Stimulated activated CD4-positive, alpha-beta T cell treated with anti-CD3 and anti-CD28 coated beads, Interleukin-2, amount 100 ng/mL, for 24 hours (primary cell): ENCODE measurements around the gene FIGNL1.

Experiments
- DNase-seq, 2 donors: peaks; one replicate each; pipeline ENCODE4 v3.0.0-alpha.2; 2020

FIGNL1 gene, protein sequence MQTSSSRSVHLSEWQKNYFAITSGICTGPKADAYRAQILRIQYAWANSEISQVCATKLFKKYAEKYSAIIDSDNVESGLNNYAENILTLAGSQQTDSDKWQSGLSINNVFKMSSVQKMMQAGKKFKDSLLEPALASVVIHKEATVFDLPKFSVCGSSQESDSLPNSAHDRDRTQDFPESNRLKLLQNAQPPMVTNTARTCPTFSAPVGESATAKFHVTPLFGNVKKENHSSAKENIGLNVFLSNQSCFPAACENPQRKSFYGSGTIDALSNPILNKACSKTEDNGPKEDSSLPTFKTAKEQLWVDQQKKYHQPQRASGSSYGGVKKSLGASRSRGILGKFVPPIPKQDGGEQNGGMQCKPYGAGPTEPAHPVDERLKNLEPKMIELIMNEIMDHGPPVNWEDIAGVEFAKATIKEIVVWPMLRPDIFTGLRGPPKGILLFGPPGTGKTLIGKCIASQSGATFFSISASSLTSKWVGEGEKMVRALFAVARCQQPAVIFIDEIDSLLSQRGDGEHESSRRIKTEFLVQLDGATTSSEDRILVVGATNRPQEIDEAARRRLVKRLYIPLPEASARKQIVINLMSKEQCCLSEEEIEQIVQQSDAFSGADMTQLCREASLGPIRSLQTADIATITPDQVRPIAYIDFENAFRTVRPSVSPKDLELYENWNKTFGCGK

DNA sequence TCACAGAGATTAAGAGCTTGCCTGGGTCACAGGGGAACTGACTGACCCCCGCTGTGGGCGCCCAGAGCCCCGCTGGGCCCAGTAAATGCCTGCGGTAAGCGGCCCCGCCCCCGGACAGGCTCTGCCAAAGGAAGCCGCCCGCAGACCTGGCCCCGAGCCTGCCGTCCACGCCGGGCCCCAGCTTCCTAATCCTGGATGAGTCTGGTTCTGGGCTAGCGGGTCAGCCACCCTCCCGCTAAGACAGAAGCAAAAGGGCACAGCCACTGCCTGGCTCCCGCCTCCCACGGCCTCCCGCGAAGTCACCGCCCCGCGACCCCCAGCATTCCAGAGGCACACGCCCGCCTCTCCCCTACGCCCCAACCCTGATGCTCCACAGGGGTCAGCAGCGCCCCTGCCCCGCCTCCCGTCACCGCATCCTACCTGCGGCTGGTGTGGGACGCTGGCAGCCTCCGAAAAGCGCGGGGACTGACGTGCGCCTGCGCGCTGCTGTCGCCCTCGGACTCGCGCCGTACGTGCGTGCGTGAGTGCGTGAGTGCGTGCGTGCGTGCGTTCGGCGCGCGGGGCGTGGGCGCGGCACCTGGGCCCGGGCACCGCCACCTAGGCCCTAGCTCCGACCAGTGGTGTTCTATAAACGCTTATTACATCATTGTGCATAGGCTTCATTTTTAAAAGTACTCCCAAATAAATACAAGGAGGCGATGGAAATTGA is at the start of gene FIGNL1:
TSS of gene FIGNL1 (minus strand) at position 470 of the 709 bp plus-strand sequence. CDS start 3,063 bp downstream, outside the sequence.
- DNase-seq, result peak; percentile 84 to 88

DNA sequence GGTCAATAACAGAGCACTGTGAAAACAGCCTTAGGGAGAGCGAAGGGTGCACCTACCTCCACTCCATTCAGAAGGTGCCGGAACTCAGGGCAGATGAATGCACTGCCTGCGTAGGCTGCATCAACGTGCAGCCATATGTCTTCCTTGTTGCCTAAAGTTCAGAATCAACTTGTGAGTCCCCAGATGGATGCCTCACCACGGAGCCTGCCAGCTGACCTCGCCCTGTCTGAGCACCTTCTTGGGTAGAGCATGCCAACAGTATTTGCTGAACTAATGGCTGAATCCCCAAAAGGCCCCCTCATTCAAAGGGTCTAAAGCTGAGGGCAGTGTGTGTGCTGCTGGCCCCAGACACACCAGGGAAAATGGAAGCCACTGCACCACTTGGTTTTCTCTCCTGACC is 48.9 kb upstream of the FIGNL1 start:
- no peak for DNase-seq

DNA sequence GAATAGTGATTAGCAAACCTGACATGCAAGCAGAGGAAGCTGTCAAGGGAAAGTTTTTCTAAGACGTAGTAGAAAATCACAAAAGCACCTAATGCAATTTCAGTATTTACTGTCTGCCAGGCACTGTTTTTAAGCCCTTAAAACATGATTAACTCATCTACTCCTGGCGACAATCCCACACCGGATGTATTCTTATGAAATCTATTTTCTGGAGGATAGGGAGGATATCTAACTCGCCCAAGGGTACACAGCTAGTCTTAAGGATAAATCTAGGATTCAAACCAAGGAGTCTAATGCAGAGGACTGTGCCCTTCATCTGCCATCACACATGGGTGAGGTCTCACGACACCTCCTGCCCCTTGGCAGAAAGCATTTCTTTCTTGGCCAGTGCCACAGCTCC is 47.8 kb upstream of the FIGNL1 start:
- no peak for DNase-seq

DNA sequence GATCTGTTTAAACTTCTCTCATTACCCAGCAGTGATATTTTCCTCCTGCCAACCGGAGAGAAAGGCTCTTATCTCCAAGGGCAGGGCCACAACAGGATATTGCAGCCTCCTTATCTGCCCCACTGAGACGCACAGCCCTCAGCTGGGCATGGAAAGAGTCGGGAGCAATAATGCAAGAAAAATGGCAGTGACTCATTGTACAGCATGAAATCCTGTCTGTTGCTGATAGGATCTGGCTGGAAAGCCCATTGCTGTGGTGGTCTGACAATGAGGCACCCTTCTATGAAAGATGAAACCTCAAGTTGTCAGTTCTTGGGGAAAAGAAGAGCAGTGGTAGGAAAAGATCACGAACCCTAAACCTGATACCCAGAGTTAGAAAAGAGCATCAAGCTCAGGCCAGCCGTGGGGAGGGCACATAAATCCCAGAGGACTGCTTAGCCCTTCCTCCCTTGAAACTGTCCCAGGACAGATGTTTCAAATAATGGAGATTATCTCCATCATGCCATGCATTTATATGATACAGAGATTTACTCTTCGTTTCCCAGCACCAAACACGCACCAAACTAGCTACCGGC is 47.0 kb upstream of the FIGNL1 start:
- no peak for DNase-seq

DNA sequence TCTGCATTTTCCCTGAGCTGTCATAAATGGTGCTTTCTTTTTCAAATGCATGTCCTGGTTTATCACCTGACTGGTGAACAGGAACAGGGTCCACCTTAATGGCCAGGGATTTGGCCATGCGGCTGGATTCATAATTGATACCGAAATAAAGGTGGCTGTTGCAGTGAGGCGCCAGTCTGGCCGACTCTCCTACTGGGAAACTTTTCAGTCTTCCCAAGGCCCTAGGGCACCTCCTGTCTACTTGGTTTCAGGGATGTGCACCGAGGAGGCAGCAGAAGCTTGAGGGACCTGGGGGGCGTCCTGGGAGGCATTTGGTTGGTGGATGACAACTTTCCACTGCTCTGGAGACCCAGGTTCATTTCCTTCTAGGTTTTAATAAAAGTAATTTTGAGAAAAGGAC is 46.4 kb upstream of the FIGNL1 start:
- no peak for DNase-seq

DNA sequence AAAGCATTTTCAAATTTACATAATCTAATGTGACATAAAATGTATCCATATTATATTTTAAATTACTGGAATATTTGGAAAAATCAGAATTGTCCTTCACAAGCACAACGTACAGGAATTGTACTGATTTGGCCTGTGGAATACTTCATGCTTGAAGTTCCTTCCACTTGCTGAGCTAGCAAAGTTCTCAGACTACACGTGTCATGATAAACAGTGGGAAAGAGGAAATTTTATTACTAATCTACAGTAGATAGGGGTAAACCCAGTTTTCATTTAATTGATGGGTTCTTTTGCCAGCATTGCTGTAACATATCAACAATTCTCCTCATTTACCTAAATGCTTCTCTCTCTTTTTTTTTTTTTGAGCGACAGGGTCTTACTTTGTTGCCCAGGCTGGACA is 45.6 kb upstream of the FIGNL1 start:
- DNase-seq, result no peak

DNA sequence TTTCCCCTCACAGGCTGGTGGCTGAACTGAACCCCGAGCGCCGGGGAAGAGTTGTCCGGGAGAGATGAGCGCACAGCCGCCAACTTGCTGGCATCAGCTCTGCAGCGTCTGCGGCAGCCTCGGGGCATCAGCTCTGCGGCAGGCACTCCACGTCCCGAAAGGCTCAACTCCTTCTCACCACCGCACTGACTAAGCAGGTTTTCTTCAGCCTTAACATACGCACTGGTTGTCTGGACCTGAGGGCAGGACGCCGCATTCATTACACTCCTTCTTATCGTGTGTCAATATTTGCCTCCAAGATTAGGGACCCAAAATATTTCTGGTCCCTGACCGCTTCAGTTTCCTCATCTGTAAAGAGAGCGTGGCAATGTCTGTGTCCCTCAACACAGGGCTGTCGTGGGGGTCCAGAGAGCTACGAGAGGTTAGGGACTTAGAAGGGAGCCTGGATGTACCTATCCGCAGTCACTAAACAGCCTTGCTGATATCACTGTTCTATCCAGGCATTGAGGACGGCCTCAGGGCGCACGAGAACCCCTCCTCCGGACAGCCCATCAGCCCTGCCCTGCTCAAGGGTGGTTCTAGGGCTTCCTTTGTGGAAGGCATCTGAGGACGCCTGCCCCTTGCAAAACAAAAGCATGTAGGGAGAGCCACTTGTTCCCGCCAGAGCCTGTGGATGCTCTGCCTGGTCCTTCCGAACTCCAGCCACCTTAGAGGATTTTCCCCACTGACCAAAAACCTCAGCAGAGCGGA is 42.8 kb upstream of the FIGNL1 start:
- DNase-seq, result no peak

DNA sequence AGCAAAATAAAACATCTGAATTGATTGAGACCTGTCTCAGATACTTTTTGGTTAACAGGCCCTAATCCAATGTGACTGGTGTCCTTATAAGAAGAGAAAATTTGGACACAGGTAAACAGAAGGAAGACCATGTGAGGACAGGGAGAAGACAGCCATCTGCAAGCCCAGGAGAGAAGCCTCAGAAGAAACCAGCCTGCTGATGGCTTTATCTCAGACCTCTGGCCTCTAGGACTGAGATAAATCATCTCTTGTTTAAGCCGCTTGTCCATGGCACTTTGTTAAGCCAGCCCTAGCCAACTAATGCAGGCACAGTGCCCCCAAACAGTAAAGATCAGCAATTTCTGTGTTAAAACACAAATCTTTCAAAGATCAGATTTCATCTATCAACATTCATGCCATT is 41.8 kb upstream of the FIGNL1 start:
- DNase-seq, result no peak

DNA sequence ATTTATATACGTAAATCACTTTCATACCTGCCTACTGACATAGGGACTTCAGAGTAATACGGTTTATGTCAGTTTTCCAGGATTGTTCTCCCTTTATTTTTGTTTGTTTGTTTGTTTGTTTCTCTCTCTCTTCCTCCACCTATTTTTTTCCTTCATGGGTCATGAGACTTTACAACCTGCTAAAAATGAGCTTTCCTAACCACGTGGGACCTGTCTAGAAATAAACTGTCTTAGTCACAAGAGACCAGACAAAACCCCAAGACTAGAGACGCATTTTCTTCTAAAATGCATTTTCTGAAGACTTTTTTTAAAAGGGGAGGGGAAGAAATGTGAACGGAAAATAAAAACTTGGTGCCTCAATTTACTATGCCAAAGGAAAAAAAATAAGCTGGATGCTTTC is 41.1 kb upstream of the FIGNL1 start:
- no peak for DNase-seq

DNA sequence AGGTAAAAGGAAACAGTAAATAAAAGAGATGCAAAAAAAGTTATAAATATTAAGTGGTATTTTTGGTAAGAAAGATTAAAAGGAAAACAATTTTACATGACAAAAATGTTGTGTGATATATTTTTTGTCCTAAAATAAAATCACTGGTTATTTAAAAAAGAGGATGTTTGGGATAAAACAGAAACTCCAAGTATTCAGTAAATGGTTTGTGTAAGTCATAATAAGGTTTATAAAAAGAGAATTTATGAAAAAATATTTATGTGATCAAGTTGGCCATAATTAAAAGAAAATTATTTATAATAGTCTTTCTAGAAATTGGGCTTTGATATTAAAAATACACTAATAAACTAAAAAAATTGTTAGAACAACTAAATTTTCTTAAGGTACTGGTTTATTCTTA is 38.2 kb upstream of the FIGNL1 start:
- DNase-seq, result no peak

DNA sequence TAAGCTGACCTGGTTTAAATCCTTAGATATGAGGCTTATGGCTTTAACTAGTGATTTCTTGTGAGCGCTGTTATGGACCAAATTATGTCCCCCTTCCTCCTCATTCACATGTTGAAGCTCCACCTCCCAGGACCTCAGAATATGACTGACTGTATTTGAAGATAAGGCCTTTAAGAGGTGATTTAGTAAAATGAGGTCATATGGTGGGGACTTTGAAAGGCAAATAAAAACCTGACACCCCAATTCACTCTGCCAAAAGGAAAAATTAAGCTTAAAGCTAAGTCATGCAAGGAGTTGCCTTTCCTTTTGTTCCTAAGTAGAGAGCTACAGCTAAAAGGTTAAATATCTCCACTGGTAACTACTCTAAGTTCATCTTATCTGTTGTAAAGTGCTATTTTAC is 36.4 kb upstream of the FIGNL1 start:
- DNase-seq, result no peak

DNA sequence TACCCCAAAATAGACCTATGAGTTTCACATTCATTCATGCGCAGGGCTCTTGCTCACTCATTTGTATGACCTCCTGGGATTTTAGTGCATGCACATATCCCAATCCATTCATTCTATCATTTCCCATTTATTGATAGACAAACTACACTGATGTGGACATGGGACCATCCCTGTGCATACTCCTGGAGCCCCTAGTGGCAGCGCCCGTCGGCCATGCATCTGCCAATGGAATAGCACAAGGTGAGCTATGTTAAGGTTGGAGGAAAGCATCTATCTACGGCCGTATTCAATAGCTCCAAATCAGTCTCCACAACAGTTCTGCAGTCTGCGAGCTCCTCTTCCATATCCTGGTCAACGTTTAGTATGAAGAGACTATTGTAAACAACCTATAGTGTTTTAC is 31.7 kb upstream of the FIGNL1 start:
- DNase-seq, result no peak

DNA sequence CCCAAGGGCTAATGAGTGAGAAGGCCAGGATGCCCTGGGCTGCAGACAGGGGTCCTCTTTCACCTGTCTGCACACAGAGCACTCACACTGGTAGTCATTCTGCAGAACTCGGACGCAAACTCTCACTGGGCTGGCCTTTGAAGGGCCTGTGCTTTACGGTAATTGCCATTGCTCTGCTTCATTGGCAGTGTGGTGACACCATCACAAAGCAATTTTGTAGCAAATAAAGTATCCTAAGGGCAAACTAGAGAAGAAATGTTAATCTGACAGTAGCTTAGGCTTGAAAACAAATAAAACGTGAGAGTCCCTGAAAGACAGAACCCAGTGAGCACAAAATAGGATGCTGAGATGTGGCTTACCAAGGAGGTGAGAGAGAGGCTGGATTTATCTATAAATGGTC is 30.6 kb upstream of the FIGNL1 start:
- no peak for DNase-seq

DNA sequence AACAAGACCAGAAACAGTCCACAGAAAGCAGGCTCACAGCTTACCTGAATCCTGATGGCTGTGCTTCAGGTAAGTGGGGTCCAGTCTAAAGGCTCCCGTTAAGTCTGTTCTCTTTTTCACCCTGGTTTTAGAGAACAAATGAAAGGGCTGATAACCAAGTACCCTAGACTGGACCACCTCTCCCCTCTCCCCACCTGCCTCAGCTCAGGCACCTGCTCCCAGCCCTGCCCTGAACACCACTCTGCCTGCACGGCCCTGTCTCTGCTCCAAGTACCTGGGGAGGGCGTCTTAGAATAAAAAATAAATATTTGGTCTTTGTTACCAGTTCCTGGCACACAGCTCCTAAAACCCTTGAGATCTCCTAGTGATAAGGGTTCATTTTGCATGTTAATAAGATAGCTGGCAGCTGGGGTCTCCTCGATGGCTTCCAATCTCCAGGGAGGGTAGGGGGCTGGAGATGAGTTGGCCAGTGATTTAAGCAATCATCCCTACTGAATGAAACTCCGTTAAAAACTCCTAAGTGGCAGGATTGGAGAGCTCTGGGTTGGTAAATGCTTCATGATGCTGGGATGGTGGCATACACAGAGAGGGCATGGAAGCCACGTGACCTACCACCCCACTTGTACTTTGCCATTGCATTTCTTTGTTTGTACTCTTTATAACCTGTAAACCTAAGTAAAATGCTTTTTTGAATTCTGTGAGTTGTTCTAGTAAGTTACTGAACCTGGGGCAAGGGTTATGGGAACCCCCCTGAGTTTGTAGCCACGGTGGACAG is 29.8 kb upstream of the FIGNL1 start:
- no peak for DNase-seq

DNA sequence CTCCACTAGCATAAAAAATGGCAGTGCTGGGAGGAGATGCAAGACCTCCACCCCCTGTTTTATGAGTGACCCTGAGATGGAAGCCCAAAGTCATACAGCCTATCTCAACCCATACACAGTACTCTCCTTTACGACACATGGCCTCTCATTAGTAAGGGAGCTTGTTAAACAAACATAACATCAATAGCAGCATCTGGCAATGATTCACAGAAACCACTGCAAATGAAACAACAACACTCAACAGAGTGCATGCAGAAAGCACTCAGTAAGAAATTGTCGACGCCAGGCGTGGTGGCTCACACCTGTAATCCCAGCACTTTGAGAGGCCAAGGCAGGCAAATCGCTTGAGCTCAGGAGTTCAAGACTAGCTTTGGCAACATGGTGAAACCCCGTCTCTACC is 27.5 kb upstream of the FIGNL1 start:
- DNase-seq, result no peak

DNA sequence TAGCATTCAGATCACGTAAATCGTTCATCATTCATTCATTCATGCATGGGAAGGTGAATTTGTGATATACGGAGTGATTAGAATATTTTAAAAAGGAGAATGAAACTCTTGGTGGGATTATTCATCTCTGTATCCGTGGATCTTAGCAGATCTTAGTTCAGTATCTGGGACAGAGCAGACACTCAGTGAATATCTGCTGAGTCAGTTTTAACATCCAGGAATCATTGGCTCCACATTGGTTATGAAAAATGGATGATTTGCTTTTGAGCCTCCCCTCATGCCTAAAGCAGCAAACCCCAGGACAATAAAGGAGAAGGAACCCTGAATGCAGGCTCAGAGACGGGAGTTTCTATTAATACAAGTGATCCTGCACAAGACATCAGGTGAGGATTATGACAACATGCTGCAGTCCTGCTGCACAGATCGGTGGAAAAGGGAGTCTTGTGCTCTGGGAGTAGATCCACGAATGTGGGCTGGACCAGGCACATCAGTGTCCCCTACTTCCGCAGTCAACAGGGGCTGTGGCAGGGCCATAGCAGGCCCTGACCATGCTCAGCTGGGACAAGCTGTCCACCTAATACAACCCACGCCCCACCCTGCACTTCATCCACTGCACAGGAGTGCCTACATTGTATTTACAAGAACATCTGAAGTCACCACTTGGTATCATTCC is 26.9 kb upstream of the FIGNL1 start:
- no peak for DNase-seq

DNA sequence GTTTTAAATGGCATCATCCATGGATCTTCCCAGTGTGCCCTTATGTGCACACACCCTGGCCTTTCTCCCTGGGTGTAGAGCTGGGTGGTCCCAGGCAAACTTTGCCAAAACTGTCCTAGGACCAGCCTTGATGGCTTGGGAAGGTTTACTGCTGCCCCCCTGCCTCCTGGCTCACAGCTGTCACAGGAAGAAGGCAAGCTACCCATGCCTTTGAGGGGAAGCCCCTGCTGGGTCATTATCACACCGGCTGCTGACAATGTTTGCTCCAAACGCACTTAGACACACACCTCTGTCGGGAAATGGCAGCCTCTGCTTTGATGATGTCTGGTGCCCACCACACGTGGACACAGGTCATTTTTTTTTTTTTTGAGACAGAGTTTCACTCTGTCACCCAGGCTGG is 25.2 kb upstream of the FIGNL1 start:
- no peak for DNase-seq

DNA sequence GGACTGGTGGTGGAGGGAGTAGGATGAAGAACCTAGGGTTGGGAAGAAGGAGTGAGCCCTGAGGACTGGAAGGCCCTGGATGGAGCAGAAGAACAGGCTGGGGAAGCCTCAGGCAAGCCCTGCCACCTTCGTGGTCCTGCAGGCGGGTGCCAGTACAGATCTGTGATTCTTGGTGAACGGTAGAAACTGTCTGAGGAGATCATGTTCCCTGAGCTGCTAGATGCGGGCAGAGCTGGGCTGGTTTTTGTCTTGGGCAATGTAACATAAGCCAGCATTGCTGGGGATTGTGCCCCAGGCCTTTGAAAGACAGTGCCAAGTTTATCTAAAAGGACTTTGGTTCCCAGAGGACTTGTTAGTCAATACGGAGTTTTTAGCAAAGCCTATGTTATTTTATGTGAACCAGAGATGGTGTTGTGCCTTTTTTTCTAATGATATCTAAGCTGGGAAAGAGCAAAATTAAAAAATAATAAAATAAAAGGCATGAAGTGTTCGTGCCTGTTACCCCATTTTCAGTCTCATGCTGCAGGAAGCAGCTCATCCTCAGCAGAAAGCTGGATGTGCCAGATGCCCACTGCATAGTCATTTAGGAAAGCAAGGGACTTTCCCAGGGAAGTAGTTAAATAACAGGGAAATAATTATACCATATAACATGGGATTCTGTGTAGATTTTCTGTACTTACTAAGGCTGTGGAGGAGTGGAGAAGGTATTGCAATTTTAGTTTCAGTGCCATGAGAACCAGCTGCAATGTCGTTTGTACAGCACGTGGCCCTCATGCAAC is 24.4 kb upstream of the FIGNL1 start:
- DNase-seq, result no peak

DNA sequence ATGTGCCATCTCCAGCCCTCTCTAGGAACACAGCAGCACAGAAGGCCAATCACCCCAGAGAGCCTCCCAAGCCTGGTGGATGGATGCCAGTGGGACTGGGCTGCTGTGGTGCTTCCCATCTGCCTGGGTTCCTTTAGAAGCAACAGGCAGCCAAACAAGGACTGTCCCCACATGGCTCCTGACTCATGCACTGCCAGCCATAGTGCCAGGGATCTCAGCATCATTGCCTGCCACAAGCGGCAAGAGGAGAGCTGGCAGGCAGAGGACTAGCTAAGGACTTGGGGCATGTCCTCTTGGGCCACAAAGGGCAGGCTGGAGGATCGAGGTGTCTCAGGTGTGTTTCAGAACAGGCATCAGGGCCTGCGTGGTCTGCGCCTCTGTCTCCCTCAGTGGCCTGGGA is 23.4 kb upstream of the FIGNL1 start:
- DNase-seq, result no peak

DNA sequence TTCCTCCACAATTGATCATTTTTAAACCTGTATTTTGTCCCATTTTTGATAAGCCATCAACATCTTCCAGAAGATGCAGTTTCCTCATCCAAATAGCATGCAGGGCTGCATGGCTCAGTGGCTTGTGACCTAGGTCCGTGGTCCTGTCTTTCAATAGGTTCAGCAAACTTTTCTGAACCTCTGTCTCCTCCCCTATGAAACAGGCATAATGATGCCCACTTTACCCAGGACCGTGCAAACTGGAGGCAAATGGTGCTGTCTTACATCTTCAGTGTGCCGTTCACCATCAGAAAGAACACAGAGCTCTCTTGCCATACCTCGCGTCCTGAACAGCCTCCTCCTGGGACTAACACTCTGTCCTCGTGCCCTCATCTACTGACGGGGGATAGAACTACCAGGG is 22.3 kb upstream of the FIGNL1 start:
- no peak for DNase-seq

DNA sequence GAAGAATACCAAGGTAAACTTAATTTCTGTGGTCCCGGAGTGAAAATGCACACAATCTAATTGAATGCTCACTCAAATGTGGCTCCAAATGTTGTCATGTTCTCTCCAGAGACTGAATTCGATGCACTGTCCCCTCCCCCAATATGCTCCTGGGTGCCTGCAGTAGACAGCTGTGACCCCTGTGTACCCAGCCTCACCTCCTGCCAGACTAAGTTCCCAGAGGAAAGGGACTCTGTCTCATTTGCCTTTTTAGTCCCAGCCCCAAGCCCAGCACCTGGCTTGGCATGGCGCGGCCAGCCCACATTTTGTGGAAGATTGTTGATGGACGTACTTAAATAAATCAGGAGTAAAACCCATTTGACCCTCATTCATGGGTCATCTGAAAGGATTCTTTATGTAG is 21.8 kb upstream of the FIGNL1 start:
- DNase-seq, result no peak
